Middle frontal gyrus (tissue), 1 donor: ENCODE measurements around the gene MDH1B.
A peak's percentile ranks its signal among the peaks of the same experiment; 100 is the strongest.
"Not testable (repeated sequence)": the region's sequence is repeated elsewhere in the genome, so short reads cannot be mapped to it uniquely, and the experiment has no call there.

Source experiments
- DNase-seq: peaks from one replicate; pipeline ENCODE4 v3.0.0-alpha.2; 2015; ENCODE audit warnings: low spot score; ENCODE audit errors: extremely low spot score

The MDH1B gene

DNA sequence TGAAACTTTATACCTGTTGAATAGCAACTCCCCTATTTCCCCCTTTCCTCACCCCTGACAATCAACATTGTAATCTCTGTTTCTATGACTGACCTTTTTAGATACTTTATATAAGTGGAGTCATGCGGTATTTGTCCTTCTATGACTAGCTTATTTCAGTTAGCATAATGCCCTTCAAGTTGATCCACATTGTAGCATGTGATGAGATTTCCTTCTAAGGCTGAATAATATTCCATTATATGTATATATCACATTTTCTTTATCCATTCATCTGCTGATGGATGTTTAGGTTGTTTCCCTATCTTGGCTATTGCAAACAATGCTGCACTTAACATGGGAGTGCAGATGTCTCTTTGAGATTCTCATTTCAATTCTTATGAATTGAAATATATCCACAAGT lies 9.7 kb upstream of the MDH1B start:
- no peak for DNase-seq

GRCh38 chr2:206766057-206766930 lies 1.2 kb upstream of the MDH1B start:
- DNase-seq, result no peak

- DNase-seq, result no peak
Observed at GRCh38 chr2:206764673-206765241, 371 bp downstream of the MDH1B start.

DNA sequence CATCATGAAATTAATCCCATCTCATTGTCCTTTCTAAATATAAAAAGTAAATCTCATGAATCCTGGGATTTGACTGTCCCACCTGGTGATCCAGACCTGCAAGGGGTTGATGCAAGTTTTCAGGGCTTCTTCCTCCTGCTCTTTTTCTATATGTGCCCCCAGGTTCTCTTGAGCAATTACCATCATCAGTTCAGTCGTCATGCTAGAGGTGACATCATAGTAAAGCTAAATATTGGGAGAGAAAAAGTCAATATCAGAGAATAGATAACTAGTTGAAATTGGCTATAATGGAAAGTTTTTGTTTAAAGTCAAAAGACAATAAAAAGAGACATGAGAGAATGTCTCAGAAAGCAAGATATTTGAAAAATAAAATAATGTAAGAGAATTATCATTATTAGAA lies 8.3 kb downstream of the MDH1B start:
- DNase-seq, result no peak

- DNase-seq, result no peak
Observed at GRCh38 chr2:206740800-206741199, 24.3 kb downstream of the MDH1B start.

DNA sequence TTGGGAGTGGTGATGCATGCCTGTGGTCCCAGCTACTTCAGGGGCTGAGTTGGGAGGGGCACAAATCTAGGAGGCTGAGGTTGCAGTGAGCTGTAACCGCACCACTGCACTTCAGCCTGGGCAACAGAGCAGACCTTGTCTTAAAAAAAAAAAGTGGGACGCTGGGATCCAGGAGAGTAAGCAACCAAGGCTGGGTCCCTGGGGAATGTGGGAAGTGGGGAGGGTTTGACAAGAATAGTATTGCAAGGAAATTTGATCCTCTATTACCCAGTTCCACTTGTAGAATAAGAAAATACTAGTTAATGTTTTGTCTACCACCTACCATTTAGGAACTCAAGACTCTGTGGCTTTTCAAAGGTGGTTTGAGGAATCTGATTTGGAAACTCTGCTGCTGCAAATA lies 25.9 kb downstream of the MDH1B start:
- DNase-seq, result no peak

DNA sequence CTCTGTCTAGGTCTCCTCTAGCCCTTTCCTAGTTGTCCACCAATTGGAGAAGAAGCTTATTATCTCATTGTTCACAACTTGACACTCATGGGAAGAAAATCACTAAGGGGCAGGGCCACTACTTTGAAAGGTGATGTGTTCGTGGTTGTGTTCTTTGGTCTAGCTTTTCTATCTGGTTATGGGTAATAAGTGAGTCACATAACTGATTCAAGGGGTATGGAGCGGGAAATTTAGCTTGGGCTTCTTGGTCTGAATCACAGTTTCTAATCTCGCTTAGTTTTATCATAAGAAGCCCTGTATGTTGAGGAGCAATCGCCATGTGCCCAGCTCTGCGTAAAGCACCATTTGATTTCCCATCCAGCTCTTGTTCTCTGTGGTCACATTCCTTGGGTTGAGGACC lies 28.2 kb downstream of the MDH1B start:
- DNase-seq, result no peak

- no peak for DNase-seq
Observed at GRCh38 chr2:206733341-206733740, 31.8 kb downstream of the MDH1B start.

- DNase-seq, result peak; percentile 33
Observed at GRCh38 chr2:206728277-206729199, 36.6 kb downstream of the MDH1B start.

GRCh38 chr2:206727287-206727686 lies 37.8 kb downstream of the MDH1B start:
- no peak for DNase-seq

GRCh38 chr2:206723288-206723687 lies 41.8 kb downstream of the MDH1B start:
- DNase-seq, result no peak

GRCh38 chr2:206721256-206721920 lies 43.7 kb downstream of the MDH1B start:
- DNase-seq, result no peak

- DNase-seq, result no peak
Observed at GRCh38 chr2:206718296-206718695, 46.8 kb downstream of the MDH1B start, which contains the start of gene DYTN. TSS of gene DYTN (minus strand) at chr2:206718396. CDS start at chr2:206718279, 117 bp downstream.

DNA sequence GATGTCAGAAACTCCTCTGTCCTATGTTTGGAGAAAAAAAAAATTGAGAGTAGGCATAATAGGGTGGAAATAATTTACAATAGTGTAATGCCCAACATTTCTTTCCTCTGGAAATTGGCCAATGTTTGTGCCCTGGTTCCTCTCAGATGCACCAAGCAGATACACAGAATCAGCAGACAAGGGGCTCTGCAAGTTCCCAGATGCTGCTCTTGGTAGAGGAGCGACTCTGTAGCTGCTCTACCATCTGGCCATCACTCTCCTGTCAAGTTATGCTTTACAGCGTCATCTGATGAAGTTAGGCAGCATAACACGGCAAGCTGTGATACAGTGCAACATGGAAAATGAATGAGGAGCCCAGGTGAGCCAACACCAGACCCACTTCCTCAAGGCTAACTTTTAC lies 48.5 kb downstream of the MDH1B start:
- DNase-seq, result no peak

DNA sequence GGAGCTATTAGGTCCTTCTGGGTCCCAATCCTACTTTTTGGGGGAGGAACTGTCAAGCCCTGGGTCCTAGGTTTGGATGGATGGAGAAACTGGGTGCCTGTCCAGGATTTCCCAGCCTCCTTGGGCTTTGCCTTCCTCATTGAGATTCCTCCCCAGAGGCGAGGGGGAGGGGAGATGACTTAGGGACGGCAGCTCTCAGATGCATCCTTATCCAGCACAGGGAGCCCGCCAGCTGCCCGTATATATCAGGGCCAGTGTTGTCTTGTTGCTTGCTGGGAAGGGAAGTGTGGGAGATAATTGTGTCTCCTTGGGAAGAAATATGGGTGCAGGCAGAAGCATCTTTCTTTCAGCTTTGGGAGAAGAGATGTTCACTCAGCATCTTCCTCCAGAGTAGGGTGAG lies 49.9 kb downstream of the MDH1B start:
- not testable (repeated sequence) for DNase-seq

GRCh38 chr2:206713746-206714145 lies 51.4 kb downstream of the MDH1B start:
- DNase-seq, result no peak

GRCh38 chr2:206708286-206708685 lies 56.8 kb downstream of the MDH1B start:
- no peak for DNase-seq

DNA sequence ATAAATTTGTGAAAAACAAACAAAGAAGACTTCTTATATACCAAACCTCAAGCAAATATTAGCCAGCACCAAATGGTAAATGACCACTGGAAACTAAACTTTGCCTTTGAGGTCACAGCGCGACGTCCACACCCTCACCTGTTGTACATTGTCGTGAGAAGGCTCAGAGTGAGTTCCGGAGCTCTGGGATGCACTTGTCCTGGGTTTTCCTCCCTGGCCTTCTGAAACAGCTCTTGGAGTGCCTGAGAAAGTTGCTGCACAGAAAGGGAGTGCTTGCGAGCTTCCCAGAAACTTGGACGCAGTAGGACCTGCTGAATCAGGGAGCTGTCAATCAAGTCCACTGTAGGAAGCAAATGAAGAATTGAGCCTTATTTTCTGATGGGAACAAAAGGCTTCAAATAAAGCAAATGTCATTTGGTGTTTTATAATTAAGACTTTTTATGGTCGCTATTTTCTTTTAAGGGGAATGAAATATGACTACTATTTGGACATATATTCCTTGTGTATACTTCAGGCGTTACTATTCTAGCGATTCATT lies 57.9 kb downstream of the MDH1B start:
- no peak for DNase-seq

GRCh38 chr2:206701952-206702605 lies 63.0 kb downstream of the MDH1B start:
- no peak for DNase-seq

GRCh38 chr2:206700156-206700555 lies 65.0 kb downstream of the MDH1B start:
- no peak for DNase-seq
